NCI-H345 (cell line): ENCODE results near the gene CALCOCO1.

Experiments used
- DNase-seq: peaks from one replicate; lab custom pipeline; 2025; lab: John Stamatoyannopoulos, UW

CALCOCO1 gene

GRCh38 chr12:53752192-53752601 is 24.9 kb upstream of the CALCOCO1 start:
- DNase-seq, result no peak

DNA sequence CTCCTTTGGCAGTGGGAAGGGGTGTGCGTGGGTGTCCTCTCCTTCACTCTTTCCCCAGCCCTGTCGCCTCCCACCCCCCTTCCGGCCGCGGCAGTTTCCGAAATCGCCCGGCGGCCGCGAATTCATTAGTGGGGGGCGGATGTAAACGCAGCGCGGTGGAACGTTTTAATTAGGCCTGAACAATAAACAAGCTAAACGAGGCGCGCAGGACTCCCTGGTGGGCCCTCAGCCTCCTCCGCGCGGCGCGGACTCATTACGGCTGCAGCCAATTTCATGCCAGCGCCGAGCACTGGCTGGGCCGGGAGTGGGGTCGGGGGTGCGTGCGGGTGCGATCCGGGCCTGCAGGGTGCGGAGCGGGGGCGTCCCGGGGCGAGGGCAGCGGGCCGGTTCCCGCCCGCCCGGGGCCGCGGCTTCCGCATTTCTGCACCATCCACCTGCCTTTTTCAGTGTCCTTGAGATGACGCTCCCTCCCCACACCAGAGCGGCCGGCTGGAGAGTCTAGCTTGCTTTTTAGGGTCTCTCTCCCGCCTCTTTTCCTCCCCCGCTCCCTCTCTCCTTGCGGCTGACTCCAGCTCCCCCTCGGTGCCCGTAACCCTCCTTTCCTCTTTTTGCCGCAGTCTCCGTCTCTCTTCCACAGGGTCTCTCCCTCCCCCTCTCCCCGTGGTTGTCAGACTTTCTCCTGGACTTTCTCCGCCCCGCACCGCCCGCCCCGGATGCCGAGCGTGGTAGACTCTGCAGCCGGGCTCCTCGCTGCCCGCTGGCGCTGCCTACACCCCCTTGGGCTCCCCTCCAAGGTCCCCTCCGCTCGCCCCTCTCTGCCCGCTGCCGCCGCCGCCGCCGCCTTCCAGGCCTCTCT is 24.3 kb upstream of the CALCOCO1 start, which contains the start of gene CISTR:
CISTR (minus strand) TSS at position 644 of the 856 bp plus-strand sequence.
- DNase-seq, result no peak

GRCh38 chr12:53750812-53751335 is 23.6 kb upstream of the CALCOCO1 start:
- DNase-seq, result peak; percentile 36

DNA sequence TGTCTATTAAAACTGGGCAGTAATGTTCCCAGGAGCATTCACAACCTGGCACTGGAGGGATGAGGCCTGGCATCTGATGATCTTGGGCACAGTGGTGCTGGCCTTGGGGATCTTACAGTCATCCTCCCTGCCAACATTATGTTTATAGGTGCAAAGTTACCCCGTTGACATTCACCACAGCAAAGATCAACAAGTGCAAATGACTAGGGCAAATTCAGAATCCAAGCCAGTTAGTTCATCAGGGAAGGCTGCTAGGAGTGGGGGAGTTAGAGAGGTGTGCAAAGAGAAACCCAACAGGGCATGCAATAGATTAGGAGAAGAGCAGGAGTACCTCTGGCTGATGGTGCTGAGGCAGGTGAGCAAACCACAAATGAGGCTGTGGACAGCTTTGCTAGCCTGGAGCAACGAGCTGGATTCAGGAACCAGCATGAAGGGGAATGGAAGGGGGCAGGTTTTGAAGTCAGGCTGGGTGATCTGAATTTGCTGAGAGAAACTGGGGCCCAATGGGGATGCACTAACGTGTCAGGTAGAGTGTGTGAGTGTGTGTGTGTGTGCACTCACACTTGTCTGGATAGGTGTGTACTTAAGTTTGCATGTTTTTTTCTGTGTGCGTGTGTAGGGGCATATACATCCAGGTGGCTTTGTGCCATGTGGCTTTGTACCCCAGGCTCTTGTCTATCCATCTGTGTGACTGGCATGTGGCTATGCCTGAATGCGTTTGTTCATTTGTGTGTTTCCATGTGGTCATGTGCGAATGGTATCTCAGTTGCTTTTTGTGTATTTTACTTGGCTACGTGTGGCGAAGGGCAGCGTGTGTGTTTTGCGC is 22.9 kb upstream of the CALCOCO1 start:
- peak; percentile 13 for DNase-seq

- DNase-seq, result no peak
Measured at GRCh38 chr12:53748072-53748840, 21.0 kb upstream of the CALCOCO1 start.

DNA sequence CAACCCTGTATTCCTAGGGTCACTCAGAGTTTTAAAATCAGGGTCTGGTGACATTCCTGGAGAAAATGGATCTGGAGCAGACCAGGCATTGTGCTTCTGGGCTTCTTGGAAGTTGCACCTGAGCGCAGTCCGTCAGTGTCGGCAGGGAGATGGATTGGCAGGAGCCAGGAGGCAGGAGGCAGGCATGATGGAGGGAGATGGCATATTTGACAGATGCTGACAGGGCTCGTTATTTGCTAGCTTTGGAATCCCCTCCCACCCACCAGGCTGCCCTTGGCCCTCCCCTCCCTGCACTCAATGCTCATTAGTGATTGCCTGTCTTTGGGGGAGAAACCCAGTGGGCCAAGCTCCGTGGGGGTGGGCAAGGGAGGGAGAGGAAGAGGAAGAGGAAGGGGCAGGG is 19.8 kb upstream of the CALCOCO1 start:
- no peak for DNase-seq

- DNase-seq, result peak; percentile 91
Measured at GRCh38 chr12:53746592-53747092, 19.4 kb upstream of the CALCOCO1 start.

- no peak for DNase-seq
Measured at GRCh38 chr12:53744751-53745150, 17.5 kb upstream of the CALCOCO1 start.

GRCh38 chr12:53744130-53744441 is 16.8 kb upstream of the CALCOCO1 start:
- DNase-seq, result no peak

DNA sequence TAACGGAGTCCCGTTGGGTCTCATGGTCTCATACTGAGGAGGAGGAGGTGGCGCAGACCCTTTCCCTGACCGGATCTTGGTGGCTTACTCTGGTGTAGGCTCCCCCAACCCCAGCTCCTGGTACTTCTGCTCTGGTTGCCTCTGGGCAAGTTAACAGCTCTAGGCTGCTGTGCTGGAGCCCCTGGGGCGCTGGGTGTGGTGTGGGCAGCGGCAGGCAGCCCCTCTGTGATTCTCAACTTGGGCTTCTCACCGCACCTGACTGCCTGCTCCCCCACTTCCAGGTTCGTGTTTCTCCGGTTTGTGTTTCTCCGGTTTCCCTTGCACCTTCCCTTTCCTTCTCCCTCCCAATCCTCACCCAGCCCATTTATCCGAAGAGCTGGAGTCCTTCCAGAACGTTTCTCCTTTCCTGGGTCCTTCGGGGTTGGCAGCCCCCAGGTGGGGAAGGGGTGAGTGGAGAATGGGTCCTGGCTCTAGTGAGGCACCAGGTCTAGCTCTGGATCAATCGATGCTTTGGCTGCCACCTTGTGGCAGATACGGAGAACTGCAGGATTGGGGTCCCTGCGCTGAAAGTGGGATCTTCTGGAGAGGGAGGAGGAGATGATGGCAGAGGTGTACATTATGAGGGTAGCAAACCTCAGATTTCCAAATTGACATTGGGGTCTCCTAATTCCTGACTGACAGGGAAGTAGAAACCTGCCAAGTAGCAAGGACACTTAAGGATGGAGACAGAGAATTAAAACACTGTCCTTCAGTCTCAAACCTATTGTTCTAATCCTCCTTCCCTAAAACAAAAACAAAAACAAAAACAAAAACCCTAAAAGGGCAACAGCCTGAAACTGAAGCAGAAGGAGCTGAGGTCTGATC is 16.2 kb upstream of the CALCOCO1 start:
- peak; percentile 70 for DNase-seq

GRCh38 chr12:53740130-53740491 is 12.9 kb upstream of the CALCOCO1 start:
- no peak for DNase-seq

DNA sequence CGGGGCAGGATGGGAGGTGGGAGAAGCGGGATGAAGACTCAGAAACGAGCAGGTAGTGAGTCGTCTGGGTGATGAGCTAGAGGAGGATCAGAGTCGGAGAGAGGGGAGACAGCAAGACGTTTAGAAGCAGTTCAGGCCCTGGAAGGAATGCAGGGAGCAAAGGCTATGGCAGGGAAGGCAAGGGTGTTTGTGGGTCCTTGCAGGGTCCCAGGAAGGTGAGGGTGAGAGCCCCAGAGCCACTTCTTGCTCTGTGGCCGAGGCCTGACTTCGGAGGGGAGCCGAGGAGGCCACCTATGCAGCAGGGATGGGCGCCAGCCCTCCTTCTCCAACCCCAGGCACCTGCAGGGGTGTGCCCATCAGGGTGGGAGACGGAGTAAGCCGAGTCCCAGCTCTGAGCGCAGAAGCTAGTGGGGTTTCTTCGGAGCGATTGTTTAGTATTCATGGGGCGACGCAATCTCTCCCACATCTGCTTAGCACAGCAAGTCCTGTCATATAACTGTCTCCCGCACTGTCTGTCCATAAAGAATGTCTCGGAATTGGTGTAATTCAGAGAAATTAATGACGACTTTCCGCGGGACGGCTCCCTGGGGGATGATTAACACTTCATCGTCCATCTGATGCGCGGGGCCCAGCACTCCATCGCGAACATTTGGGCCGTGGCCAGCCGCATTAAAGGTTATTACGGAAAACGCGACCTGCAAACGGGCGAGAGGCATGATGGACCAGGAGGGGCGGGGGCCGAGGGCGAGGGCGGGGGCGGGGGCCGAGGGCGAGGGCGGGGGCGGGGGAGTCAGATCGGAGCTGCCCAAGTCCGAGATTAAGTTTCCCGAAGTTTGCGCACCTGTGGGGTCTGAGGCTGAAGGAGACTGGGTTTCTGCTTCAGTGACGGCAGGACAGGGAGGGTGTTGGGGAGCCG is 12.2 kb upstream of the CALCOCO1 start:
- DNase-seq, result no peak

DNA sequence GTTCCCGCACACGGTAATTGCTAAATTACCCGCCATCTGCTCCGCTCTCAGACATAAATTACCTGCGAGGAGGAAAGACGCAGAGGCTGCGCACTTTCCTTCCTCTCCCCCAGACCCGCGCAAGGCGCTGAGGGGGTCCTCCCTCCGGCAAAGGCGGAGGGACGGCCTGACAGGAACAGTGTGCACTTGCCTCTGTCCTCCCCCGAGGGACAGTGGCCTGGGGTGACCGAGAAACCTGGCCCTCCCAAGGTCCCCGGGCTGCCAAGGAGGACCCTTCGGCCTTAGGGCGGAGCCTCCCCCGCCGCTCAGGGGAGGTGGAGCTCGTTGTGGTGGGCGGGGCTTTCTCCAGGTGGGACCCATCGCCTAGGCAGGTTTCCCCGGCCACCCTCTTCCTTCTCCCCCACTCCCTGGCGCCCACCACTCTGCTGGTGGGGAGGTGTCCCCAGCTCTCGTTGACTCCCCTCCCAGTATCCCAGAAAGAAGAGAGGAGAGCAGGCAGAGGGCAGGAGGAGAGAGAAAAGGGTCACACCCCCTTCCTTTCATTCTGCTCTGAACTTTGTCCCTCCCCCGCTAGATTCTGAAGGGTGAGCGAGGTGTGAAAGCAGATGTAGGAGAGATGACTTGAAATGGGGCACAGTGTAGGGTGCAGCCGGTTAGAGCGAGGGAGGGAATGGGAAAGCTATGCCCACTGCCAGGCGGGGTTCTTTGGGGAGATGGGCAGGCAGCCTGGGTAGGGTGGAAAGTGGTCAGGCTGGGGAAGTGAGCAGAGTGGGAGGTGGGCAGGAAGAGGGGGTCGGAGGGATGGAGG is 11.4 kb upstream of the CALCOCO1 start:
- DNase-seq, result no peak

DNA sequence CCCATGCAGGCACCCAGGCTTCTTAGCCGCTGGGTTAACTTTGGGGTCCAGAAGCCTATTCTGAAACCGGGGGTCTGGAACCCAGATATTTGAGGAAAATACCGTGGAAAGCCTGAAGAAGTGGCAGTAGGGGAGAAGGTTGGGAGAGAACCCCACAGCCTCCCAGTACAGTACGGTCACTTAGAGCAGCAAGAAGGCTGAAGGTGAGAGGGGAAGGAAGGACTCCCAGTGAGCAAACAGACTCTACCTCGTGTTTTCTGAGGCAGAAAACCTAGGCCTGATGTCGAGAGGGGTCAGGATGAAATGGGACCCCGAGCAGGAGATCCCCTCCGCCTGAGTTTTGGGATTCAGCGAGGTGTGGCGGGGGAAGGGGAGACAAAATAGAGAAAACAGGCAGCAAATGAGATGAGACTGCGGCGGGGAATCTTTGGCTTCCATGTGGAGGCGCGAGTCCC is 10.7 kb upstream of the CALCOCO1 start:
- DNase-seq, result no peak

GRCh38 chr12:53737093-53737808 is 10.0 kb upstream of the CALCOCO1 start:
- no peak for DNase-seq

DNA sequence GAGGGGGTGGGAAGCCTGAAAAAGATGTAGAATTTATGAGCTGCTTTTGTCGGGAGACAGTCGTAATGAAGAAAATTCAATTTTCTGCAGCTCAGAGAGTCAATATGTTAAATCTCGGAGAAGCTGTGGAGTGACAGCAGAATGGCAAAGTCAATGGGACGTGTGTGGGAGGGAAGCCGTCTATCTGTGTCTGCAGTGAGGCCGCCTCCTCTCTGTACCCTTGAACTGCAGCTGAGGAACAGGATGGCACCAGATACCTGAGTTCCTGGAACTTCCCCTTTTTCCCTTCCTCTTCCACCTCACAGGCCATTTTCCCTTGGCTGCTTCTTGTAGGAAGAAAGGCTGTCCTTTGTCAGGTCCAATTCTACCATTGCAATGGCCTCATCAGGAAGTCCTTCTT is 9.3 kb upstream of the CALCOCO1 start:
- DNase-seq, result no peak

- no peak for DNase-seq
Measured at GRCh38 chr12:53735556-53735955, 8.3 kb upstream of the CALCOCO1 start.

- no peak for DNase-seq
Measured at GRCh38 chr12:53734425-53734824, 7.2 kb upstream of the CALCOCO1 start.
